ENCODE measurements around the gene FBRS. TPM values are rescaled to one million over a fixed set of nuclear protein-coding genes. Genes with fewer than 3 reads are reported as not detected.

The FBRS gene
- total RNA-seq (68.6 and 72.5 TPM in 2 replicates), polyA plus RNA-seq (15.5 and 16.3 TPM in 2 replicates), polyA minus RNA-seq (18.8 and 20.0 TPM in 2 replicates), Bru-seq, nascent RNA (percentile 67 among the genes with signal in this experiment), BruChase-seq, experiment 1, labeled RNA remaining after a 6-hour chase (percentile 93 among the genes with signal in this experiment), BruChase-seq, experiment 2, labeled RNA remaining after a 2-hour chase (percentile 92 among the genes with signal in this experiment)
- polyA plus RNA-seq (2011; cell fraction: cytosol; rRNA removed) = 10.5 and 15.8 TPM in 2 replicates
- 82.0 and 92.7 TPM in 2 replicates for polyA plus RNA-seq (2011; cell fraction: nucleus; rRNA removed)
- polyA plus RNA-seq (2012) = 36.2 and 41.9 TPM in 2 replicates
- 9.9 TPM for polyA minus RNA-seq (2011; cell fraction: cytosol; rRNA and poly(A)+ RNA removed)
- polyA minus RNA-seq (2011; cell fraction: nucleus; rRNA and poly(A)+ RNA removed) = 49.9 and 53.2 TPM in 2 replicates
- long read RNA-seq, full-length matches to known transcripts = 7 of 49 reads
- long read RNA-seq, partial matches to known transcripts = 42 of 49 reads
- long read RNA-seq, other reads (novel, unspliced or antisense) = 0 of 49 reads

DNA sequence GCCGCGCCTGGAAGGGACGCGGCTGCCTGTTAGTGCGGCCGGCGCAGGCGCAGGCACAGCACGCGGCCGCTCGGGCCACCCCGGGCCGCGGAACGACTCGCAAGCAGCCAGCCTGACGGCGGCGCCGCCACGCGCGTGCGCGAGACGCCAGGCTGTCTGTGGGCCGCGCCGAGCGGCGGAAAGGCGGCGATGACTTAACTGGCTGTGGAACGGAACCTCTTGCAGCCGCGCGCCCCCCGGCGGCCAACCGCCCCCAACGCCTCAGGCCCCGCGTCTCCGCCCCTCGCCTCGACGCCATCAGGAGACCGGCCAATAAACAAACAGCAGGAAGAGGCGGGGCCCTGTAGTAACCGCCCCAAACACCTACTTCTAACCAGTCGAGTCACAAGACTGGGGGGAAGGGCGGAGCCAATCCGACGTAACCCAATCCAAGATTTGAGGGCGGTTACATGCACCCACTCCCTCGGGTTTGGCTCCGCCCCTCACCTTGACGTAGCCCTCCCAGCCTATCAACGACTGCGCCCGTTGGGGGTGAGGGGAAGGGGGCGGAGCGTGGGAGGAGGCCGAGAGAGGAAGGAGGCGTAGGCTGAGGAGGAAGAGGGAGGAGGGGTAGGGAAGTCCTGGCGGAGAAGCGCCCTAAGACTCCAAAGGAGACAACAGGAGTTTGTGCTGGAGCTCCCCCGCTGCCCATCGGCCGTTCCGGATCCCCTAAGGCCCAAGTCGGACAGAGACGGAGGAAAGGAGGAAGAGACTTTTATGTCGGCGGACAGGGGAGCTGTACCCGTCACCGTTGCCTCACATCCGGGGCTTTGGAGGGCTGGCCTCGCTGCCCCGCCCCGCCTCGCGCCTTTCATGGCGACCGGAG is at the start of gene FBRS:
Gene FBRS (plus strand): TSS at position 566 of the 865 bp plus-strand sequence. CDS start 1,088 bp downstream, outside the sequence.
- peaks cover 21% of the 10 kb centered on the region for H3K4me1 ChIP-seq (ENCODE audit: control insufficient read depth, extremely low read depth, insufficient read depth, low read length)
- DNase-seq (ENCODE audit: low read depth, low spot score) (peak; percentile 100), FAIRE-seq (peak; percentile 99)
- dilution Hi-C loops (cut with MboI; ENCODE audit: extremely low pct_ligation_motif_present, low sequenced_read_pairs) (no loop called here), intact Hi-C loops (cut with micrococcal nuclease) (loop anchor here (1.0 to 10.0 kb wide), 10 partner anchors 8 to 593 kb away; partner anchors contain the start of genes ALDOA, FBXL19, PRR14 and TBC1D10B)
- H3K79me2 ChIP-seq (ENCODE audit: control insufficient read depth, insufficient read depth, low read length) = peaks cover 35% of the 10 kb centered on the region
- H3K36me3 ChIP-seq (ENCODE audit: control insufficient read depth in 2 of 2, extremely low read depth in 1 of 2, insufficient read depth in 2 of 2, low read length in 2 of 2) = peaks cover 11 to 44% of the 10 kb centered on the region in 2 experiments
- ChIA-PET CTCF (interaction anchor here (1.0 to 2.5 kb wide), 7 partner anchors 8 to 228 kb away, joined by 3 to 26 read pairs (median 6); partner anchors contain the start of genes DCTPP1 and PRR14), POLR2A (interaction anchor here (0.9 to 1.2 kb wide), 4 partner anchors 8 to 147 kb away, joined by 3 to 5 read pairs (median 4); partner anchors contain the start of gene SRCAP)
- H3K9ac ChIP-seq (replicated peaks; ENCODE audit: extremely low read depth, insufficient read depth, low read length) = peak within 1 kb of the TSS; percentile 98
- peak; percentile 40 for TF ChIP-seq FOS (IDR thresholded peaks at IDR 0.05; ENCODE audit: borderline replicate concordance, insufficient read depth, low read length)
- no peak for TF ChIP-seq MYC (IDR thresholded peaks at IDR 0.05; ENCODE audit: low read depth, low read length)
- no peak for TF ChIP-seq GATA2 (IDR thresholded peaks at IDR 0.05; ENCODE audit: insufficient read depth, insufficient read length, low read depth, low read length)
- no peak for TF ChIP-seq JUN (IDR thresholded peaks at IDR 0.05; ENCODE audit: borderline replicate concordance, insufficient read depth, insufficient read length, low read depth)
- TF ChIP-seq EZH2 (IDR thresholded peaks at IDR 0.05; ENCODE audit: borderline replicate concordance, low read depth, low read length, severe bottlenecking) = no peak
- TF ChIP-seq POLR2AphosphoS5 (IDR thresholded peaks at IDR 0.05; ENCODE audit: insufficient read depth, low read depth, low read length) = peak; percentile 76
- TF ChIP-seq POLR2A (IDR thresholded peaks at IDR 0.05; ENCODE audit: low read depth, low read length) = peak; percentile 87
- TF ChIP-seq, protein P1, sequence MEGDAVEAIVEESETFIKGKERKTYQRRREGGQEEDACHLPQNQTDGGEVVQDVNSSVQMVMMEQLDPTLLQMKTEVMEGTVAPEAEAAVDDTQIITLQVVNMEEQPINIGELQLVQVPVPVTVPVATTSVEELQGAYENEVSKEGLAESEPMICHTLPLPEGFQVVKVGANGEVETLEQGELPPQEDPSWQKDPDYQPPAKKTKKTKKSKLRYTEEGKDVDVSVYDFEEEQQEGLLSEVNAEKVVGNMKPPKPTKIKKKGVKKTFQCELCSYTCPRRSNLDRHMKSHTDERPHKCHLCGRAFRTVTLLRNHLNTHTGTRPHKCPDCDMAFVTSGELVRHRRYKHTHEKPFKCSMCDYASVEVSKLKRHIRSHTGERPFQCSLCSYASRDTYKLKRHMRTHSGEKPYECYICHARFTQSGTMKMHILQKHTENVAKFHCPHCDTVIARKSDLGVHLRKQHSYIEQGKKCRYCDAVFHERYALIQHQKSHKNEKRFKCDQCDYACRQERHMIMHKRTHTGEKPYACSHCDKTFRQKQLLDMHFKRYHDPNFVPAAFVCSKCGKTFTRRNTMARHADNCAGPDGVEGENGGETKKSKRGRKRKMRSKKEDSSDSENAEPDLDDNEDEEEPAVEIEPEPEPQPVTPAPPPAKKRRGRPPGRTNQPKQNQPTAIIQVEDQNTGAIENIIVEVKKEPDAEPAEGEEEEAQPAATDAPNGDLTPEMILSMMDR (IDR thresholded peaks at IDR 0.05; ENCODE audit: extremely low read depth in 1 of 2, insufficient read depth in 1 of 2, low read depth in 1 of 2, low read length in 2 of 2) = peak; percentile 91 to 98
- TF ChIP-seq, protein P2, sequence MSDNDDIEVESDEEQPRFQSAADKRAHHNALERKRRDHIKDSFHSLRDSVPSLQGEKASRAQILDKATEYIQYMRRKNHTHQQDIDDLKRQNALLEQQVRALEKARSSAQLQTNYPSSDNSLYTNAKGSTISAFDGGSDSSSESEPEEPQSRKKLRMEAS (IDR thresholded peaks at IDR 0.05; ENCODE audit: insufficient read depth, insufficient read length) = no peak
- peak within 1 kb of the TSS; percentile 28 for H3K4me2 ChIP-seq (ENCODE audit: insufficient read depth, low read length)
- BruUV-seq (replicated peaks) = no TSS peak
- H3K27ac ChIP-seq (ENCODE audit: insufficient read depth, low read depth, low read length) = peak within 1 kb of the TSS; percentile 96
- peak within 1 kb of the TSS; percentile 40 to 90 (median 59) for H3K4me3 ChIP-seq (replicated peaks in 1 of 3; ENCODE audit: insufficient read depth in 1 of 3, low read depth in 1 of 3, low read length in 3 of 3)
- H3K27me3 ChIP-seq (ENCODE audit: control insufficient read depth in 2 of 2, insufficient read depth in 2 of 2, low read length in 2 of 2) = no peaks in the 10 kb centered on the region
- H3K9me3 ChIP-seq (replicated peaks; ENCODE audit: control insufficient read depth, insufficient read depth, low read length) = no peaks in the 10 kb centered on the region
- no peaks in the 10 kb centered on the region for H4K20me1 ChIP-seq (replicated peaks; ENCODE audit: control insufficient read depth, extremely low read depth, insufficient read depth, low read length)
- H3K9me1 ChIP-seq (replicated peaks; ENCODE audit: control insufficient read depth, extremely low read depth, insufficient read depth, low read length) = no peaks in the 10 kb centered on the region
- H2AFZ ChIP-seq (ENCODE audit: low read depth, low read length) = peak within 1 kb of the TSS; percentile 58

Data from endothelial cell of umbilical vein (primary cell).